HepG2 (cell line): ENCODE results near the gene UCN. TPM values are rescaled to one million over a fixed set of nuclear protein-coding genes. Genes with fewer than 3 reads are reported as not detected.

ENCODE experiments used
- ATAC-seq: fragments of 200-7000 bp; cut with Tn5 transposase; 3 replicates; pipeline ENCODE4 v1.9.1; 2020; ENCODE audit warnings: mild to moderate bottlenecking, moderate library complexity
- BruUV-seq: library from RNA; stranded (reverse); fragments of 400-500 nt; replicated peaks from 2 replicates; lab custom pipeline; 2021; lab: Mats Ljungman, UMichigan
- CTCF ChIA-PET: fragments of 300-600 bp; formaldehyde crosslinking; extraction: SDS; loops from one replicate; lab custom pipeline; 2021; ENCODE audit warnings: low total read pairs, inconsistent platforms, low intra/inter-chr PET ratio; lab: Yijun Ruan, JAX
- POLR2A ChIA-PET: fragments of 350-600 bp; sonication (Branson Sonifier 250); formaldehyde crosslinking; loops from one replicate; lab custom pipeline; 2020; ENCODE audit warnings: antibody characterized with exemption, inconsistent platforms; lab: Yijun Ruan, JAX
- DNase-seq: peaks from one replicate; pipeline ENCODE4 v3.0.0-alpha.2; 2015; ENCODE audit warnings: low spot score
- FAIRE-seq: peaks from 3 replicates; lab custom pipeline; 2011; peaks lifted over from hg19 to GRCh38; lab: Jason Lieb, UNC
- H2AFZ ChIP-seq: one replicate; pipeline ENCODE4 v1.6.1; 2011; ENCODE audit warnings: low read length, inconsistent platforms
- H3K27ac ChIP-seq: fragments of 300-600 bp; 3 replicates; pipeline ENCODE4 v1.8.0; 2011; ENCODE audit warnings: mixed run types, mild to moderate bottlenecking, mixed read lengths, low read length, inconsistent platforms; ENCODE audit not compliant: insufficient read depth; ENCODE audit errors: extremely low read length
- H3K27me3 ChIP-seq, 2 experiments: fragments of 200-600 bp in 1 of 2; 2 replicates in 1 of 2; 3 replicates in 1 of 2; pipeline versions ENCODE4 v1.6.0 to v1.8.0; 2011; ENCODE audit warnings: low read length in 2 of 2, mild to moderate bottlenecking in 2 of 2, moderate library complexity in 2 of 2, inconsistent platforms in 1 of 2; ENCODE audit not compliant: insufficient read depth in 2 of 2, control insufficient read depth in 1 of 2
- H3K36me3 ChIP-seq, 2 experiments: fragments of 200-600 bp in 1 of 2; replicated peaks in 1 of 2; 2 replicates in 1 of 2; 3 replicates in 1 of 2; pipeline versions ENCODE4 v1.5.1 to v1.8.0; 2011; ENCODE audit warnings: low read length in 2 of 2, inconsistent platforms in 1 of 2; ENCODE audit not compliant: insufficient read depth in 2 of 2, control insufficient read depth in 1 of 2
- H3K4me1 ChIP-seq: 2 replicates; pipeline ENCODE4 v1.5.1; 2012; ENCODE audit warnings: low read length, inconsistent platforms; ENCODE audit not compliant: insufficient read depth
- H3K4me2 ChIP-seq: 2 replicates; pipeline ENCODE4 v1.6.0; 2011; ENCODE audit warnings: low read depth, low read length, inconsistent platforms
- H3K4me3 ChIP-seq, 3 experiments: fragments of 200-600 bp in 1 of 3; sonication (generic), shearing (Covaris generic) in 1 of 3; replicated peaks in 1 of 3; 2 replicates each; pipeline ENCODE4 v1.5.1; 2011 to 2016; ENCODE audit warnings: low read length in 3 of 3, inconsistent platforms in 2 of 3, low read depth in 2 of 3, mild to moderate bottlenecking in 2 of 3, control low read depth in 1 of 3, mixed read lengths in 1 of 3; ENCODE audit not compliant: insufficient read depth in 1 of 3
- H3K79me2 ChIP-seq: one replicate; pipeline ENCODE4 v1.6.1; 2011; ENCODE audit warnings: low read length, inconsistent platforms; ENCODE audit not compliant: insufficient read depth
- H3K9ac ChIP-seq: 2 replicates; pipeline ENCODE4 v1.6.0; 2011; ENCODE audit warnings: mild to moderate bottlenecking, low read depth, low read length, inconsistent platforms; ENCODE audit not compliant: insufficient read depth
- H3K9me3 ChIP-seq: 2 replicates; pipeline ENCODE4 v1.5.1; 2012; ENCODE audit warnings: mild to moderate bottlenecking, low read length
- H4K20me1 ChIP-seq: 2 replicates; pipeline ENCODE4 v1.6.0; 2011; ENCODE audit warnings: inconsistent platforms, mild to moderate bottlenecking, low read length, moderate library complexity; ENCODE audit not compliant: insufficient read depth
- E2F5 ChIP-seq: sonication (generic); formaldehyde crosslinking; conservative IDR thresholded peaks from 2 replicates; pipeline ENCODE4 v1.4.0; 2020; ENCODE audit warnings: missing genetic modification reagents
- ISL2 ChIP-seq: sonication (generic); formaldehyde crosslinking; IDR thresholded peaks from 2 replicates; pipeline ENCODE4 v1.5.0; 2020; ENCODE audit warnings: missing genetic modification reagents
- NFYB ChIP-seq: sonication (generic); formaldehyde crosslinking; IDR thresholded peaks from 2 replicates; pipeline ENCODE4 v1.4.0; 2020; ENCODE audit warnings: missing genetic modification reagents
- NFYC ChIP-seq: IDR thresholded peaks from 2 replicates; pipeline ENCODE4 v1.6.1; 2016; ENCODE audit warnings: missing genetic modification reagents, missing compliant biosample characterization
- PRDM15 ChIP-seq: sonication (generic); formaldehyde crosslinking; IDR thresholded peaks from 2 replicates; pipeline ENCODE4 v1.4.0; 2020; ENCODE audit warnings: missing genetic modification reagents
- RFX5 ChIP-seq: IDR thresholded peaks from 2 replicates; pipeline ENCODE4 v1.6.1; 2011; ENCODE audit warnings: low read depth, low read length, improper control_type of control experiment
- SIN3A ChIP-seq: IDR thresholded peaks from 2 replicates; pipeline ENCODE4 v1.6.1; 2011; ENCODE audit warnings: low read depth, mild to moderate bottlenecking, control low read depth, low read length, borderline replicate concordance
- SP1 ChIP-seq, 2 experiments: fragments of 450-650 bp in 1 of 2; sonication (generic) in 1 of 2; formaldehyde crosslinking in 1 of 2; IDR thresholded peaks; 2 replicates each; pipeline versions ENCODE4 v1.4.0 to v1.6.1; 2016 to 2020; ENCODE audit warnings: missing genetic modification reagents in 1 of 2
- ZBTB43 ChIP-seq: sonication (generic); formaldehyde crosslinking; conservative IDR thresholded peaks from 2 replicates; pipeline ENCODE4 v1.4.0; 2020; ENCODE audit warnings: missing genetic modification reagents
- ZNF121 ChIP-seq: sonication (generic); formaldehyde crosslinking; IDR thresholded peaks from 2 replicates; pipeline ENCODE4 v1.5.0; 2020; ENCODE audit warnings: mild to moderate bottlenecking, missing genetic modification reagents
- ZNF20 ChIP-seq: sonication (generic); formaldehyde crosslinking; IDR thresholded peaks from 2 replicates; pipeline ENCODE4 v1.4.0; 2020; ENCODE audit warnings: mild to moderate bottlenecking, moderate library complexity, missing genetic modification reagents
- ZNF557 ChIP-seq: sonication (generic); formaldehyde crosslinking; IDR thresholded peaks from 2 replicates; pipeline ENCODE4 v1.4.0; 2020; ENCODE audit warnings: missing genetic modification reagents
- WGBS: methylation state at CpG from one replicate; pipeline ENCODE4 v1.1.6; 2017; ENCODE audit warnings: low lambda C conversion rate; 5-methylcytosine and 5-hydroxymethylcytosine counted together
- in situ Hi-C: cut with HindIII; loops from 2 replicates; pipeline ENCODE4 v1.10.0; 2017; ENCODE audit warnings: low pct_unique_long_range_greater_than_20kb; ENCODE audit not compliant: extremely low pct_ligation_motif_present
- intact Hi-C: fragments of 100-400 bp; cut with micrococcal nuclease; formaldehyde crosslinking; loops from one replicate; pipeline ENCODE4 v1.10.0; 2022; ENCODE audit not compliant: unreplicated experiment
- polyA plus RNA-seq, 8 experiments: library from polyadenylated mRNA; depleted of rRNA in 3 of 8; stranded (reverse) in 7 of 8; unstranded in 1 of 8; fragments of >200 nt; fragmentation: Illumina TruSeq in 4 of 8; extraction: Trizol in 4 of 8; gene quantifications; 2 replicates each; pipeline versions ENCODE4 v1.2.1 to v1.2.3, GENCODE V29; 2011 to 2016; ENCODE audit warnings: low read depth in 4 of 8, missing spikeins in 1 of 8, mixed read lengths in 1 of 8; ENCODE audit not compliant: insufficient read depth in 1 of 8
- total RNA-seq, 5 experiments: library from RNA; depleted of rRNA; stranded (reverse); fragments of >200 nt; fragmentation: Illumina TruSeq; extraction: Trizol; gene quantifications; 2 replicates each; pipeline ENCODE4 v1.2.3, GENCODE V29; 2016; ENCODE audit warnings: low read depth in 1 of 5
- TF ChIP-seq, protein P1 (sequence below): IDR thresholded peaks from 2 replicates; pipeline ENCODE4 v1.6.1; 2016; ENCODE audit warnings: missing genetic modification reagents, missing compliant biosample characterization
- TF ChIP-seq, protein P2 (sequence below): sonication (generic); formaldehyde crosslinking; IDR thresholded peaks from 2 replicates; pipeline ENCODE4 v1.5.0; 2020; ENCODE audit warnings: mild to moderate bottlenecking, missing genetic modification reagents, borderline replicate concordance
- TF ChIP-seq, protein P3 (sequence below): IDR thresholded peaks from 2 replicates; pipeline ENCODE4 v1.6.1; 2016; ENCODE audit warnings: control low read depth

The UCN gene
- total and polyA plus RNA-seq, 2 of the 13 experiments (the other 11 are each of a cell fraction or from before 2014, with no cell fraction given) = 1.2 to 2.3 TPM

- Histone ChIP-seq H3K9me3 (no peaks in the 10 kb centered on the region), H3K27ac (peak overlapping the region; percentile 96), H3K4me3 (peak overlapping the region; percentile 72 to 91 (median 75)), H3K4me1 (peaks cover 64% of the 10 kb centered on the region), H3K36me3 (peaks cover 0 to 1% of the 10 kb centered on the region in 2 experiments; a peak in 1 of 5 replicates), H3K27me3 (no peaks in the 10 kb centered on the region; a peak in 1 of 5 replicates), H3K4me2 (peak overlapping the region; percentile 90), H2AFZ (no peak overlapping the region), H4K20me1 (no peaks in the 10 kb centered on the region), H3K79me2 (peaks cover 69% of the 10 kb centered on the region), H3K9ac (peak overlapping the region; percentile 99)
- intact Hi-C loops (loop anchor here (1.0 to 2.0 kb wide), 2 partner anchors 15 to 35 kb away; partner anchors contain the start of genes EIF2B4 and SNX17), in situ Hi-C loops (no loop called here)
- FAIRE-seq (peak; percentile 26), ATAC-seq (peak; percentile 54), DNase-seq (peak; percentile 80)
- TSS peak; percentile 68 for BruUV-seq
- ChIA-PET CTCF (no interaction called here), POLR2A (interaction anchor here (1.2 to 2.7 kb wide), 15 partner anchors 10 to 305 kb away, joined by 3 to 125 read pairs (median 5); partner anchors contain the start of genes AGBL5, CCDC121, EIF2B4 and GPN1)
- 0% methylated on average over 12 of the region's 12 CpGs for WGBS
- TF ChIP-seq SP1 (IDR thresholded peaks at IDR 0.05) (no peak), SP1 (CRISPR knock-in tag; IDR thresholded peaks at IDR 0.05) (peak; percentile 12; the same call in 1 of the 2 replicates), SIN3A (0 out of 2 replicates have a peak, but pooled peaks have one; percentile 27), ISL2 (CRISPR knock-in tag) (peak; percentile 54), ZBTB43 (CRISPR knock-in tag) (0 out of 2 replicates have a peak, but pooled peaks have one; percentile 27), PRDM15 (peak; percentile 48; the same call in 1 of the 2 replicates), ZNF557 (CRISPR knock-in tag) (0 out of 2 replicates have a peak, but pooled peaks have one; percentile 34), NFYB (peak; percentile 72), ZNF20 (CRISPR knock-in tag) (no peak), ZNF121 (CRISPR knock-in tag) (0 out of 2 replicates have a peak, but pooled peaks have one; percentile 28), E2F5 (CRISPR knock-in tag) (peak; percentile 72), NFYC (peak; percentile 69), RFX5 (no peak)
- TF ChIP-seq, protein P1, sequence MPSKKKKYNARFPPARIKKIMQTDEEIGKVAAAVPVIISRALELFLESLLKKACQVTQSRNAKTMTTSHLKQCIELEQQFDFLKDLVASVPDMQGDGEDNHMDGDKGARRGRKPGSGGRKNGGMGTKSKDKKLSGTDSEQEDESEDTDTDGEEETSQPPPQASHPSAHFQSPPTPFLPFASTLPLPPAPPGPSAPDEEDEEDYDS (CRISPR knock-in tag) = peak; percentile 69
- TF ChIP-seq, protein P2, sequence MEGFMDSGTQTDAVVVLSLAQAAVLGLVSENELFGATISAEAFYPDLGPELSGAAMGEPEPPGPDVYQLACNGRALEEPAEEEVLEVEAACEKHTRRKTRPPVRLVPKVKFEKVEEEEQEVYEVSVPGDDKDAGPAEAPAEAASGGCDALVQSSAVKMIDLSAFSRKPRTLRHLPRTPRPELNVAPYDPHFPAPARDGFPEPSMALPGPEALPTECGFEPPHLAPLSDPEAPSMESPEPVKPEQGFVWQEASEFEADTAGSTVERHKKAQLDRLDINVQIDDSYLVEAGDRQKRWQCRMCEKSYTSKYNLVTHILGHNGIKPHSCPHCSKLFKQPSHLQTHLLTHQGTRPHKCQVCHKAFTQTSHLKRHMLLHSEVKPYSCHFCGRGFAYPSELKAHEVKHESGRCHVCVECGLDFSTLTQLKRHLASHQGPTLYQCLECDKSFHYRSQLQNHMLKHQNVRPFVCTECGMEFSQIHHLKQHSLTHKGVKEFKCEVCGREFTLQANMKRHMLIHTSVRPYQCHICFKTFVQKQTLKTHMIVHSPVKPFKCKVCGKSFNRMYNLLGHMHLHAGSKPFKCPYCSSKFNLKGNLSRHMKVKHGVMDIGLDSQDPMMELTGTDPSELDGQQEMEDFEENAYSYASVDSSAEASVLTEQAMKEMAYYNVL (CRISPR knock-in tag) = peak; percentile 87; the same call in 1 of the 2 replicates
- TF ChIP-seq, protein P3, sequence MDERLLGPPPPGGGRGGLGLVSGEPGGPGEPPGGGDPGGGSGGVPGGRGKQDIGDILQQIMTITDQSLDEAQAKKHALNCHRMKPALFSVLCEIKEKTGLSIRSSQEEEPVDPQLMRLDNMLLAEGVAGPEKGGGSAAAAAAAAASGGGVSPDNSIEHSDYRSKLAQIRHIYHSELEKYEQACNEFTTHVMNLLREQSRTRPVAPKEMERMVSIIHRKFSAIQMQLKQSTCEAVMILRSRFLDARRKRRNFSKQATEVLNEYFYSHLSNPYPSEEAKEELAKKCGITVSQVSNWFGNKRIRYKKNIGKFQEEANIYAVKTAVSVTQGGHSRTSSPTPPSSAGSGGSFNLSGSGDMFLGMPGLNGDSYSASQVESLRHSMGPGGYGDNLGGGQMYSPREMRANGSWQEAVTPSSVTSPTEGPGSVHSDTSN = no peak
These were observed 47.8 kb upstream of the UCN start for GRCh38 chr2:27356056-27356381.
